HG03196 (cell line): Measurements from ENCODE around the gene TRIM47.
"Not testable (repeated sequence)": the region's sequence is repeated elsewhere in the genome, so short reads cannot be mapped to it uniquely, and the experiment has no call there.

ENCODE experiments used
- ATAC-seq: cut with Tn5 transposase; IDR thresholded peaks from one replicate; pipeline ENCODE4 v1.9.1; 2021; ENCODE audit not compliant: unreplicated experiment

The TRIM47 gene

DNA sequence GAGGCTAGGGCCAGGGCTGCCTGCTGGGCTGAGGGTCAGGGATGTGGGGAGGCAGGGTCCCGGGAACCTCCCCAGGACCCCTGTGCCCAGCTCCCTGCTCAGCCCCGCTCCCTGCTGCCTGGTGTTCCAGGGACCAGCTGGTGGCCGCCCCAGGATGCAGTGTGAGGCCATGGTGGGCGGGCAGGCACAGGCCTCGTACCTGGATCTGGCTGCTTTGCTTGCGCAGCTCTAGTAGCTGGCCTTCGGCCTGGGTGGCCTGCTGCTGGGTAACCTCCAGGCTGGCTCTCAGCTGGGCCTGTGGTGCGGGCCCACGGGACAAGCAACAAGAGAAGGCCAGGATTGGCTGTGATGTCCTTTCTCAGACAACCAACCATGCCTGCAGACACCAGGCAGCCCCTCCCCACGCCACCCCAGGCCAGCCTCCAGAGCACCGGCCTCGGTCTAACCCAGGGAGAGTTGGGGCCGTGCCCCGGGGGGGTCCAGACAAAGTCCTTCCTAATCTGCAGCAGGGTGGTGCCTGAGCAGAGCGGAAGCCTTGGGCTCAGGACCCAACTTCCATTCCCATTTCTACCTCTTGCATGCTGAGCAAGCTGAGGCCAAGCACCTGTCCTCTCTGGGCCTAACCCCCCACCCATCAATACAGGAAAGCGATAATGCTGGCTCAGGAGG, 14.3 kb upstream of the TRIM47 start:
- no peak for ATAC-seq

DNA sequence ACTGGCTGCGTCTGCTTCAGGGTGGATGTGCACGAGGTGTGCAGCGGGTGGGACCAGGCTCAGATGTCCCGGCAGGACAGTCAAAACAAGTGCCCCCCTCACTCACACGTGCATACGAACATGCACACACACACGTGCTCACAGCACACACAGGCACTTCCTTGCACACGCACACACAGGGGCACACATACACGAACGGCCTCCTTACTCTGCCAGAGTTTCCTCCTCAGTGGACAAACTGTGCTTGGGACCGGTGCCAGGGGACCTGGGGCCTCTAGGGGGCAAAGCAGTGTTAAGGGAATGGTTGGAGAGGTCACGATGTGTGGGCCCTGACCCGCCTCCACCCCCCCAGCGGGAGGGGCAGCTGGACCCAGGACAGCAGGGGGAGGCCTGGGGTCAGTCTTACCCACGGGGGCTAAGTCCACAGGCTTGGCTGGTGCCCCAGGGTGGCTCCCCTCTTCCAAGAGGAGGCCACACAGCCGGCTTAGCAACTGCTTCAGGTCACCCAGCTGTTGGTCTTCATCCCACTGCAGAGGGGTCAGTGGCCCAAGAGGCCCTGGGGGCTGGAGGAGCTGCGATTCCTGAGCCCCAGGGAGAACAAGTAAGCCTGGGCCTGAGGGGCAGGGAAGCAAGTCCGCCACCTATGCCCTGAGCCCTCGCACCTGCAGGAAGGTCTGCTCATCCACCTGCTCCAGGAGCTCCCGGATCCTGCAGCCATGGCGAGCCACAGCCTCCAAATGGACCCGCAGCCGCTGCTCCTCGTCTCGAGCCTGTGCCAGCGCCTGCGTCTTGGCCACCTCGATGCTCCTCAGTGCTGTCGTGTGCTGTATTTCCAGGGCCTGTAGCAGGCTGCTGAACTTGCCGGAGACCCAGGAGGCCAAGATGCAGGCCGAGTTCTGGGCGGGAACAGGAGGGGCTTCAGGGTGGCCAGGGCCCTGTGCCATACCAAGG, 13.5 kb upstream of the TRIM47 start:
- no peak for ATAC-seq

DNA sequence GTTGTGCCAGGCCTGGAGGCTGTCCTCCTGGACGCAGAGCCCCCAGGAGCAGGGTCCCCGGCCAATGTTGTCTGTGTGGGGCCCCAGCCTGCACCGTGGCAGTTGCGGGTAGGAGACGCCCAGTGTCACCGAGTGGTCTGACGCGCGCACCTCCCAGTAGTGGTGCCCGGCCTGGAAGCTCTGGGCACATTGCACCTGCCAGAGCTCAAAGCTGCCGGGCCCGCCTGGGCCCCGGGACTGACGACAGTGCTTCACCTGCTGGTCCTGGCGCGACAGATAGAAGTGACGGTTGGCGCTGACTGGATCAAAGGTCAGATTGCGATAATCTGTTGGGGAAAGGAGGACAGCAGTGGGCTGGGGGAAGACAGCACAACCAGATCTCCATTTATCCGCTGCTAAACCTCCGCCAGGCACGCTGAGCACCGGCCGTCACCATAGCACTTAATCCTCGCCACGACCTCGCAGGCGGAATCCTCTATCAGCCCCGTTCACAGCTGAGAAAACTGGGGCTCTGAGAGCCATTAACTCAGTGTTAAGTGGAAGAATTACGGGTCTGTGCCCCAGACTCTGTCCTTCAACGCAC, 12.7 kb upstream of the TRIM47 start:
- no peak for ATAC-seq

DNA sequence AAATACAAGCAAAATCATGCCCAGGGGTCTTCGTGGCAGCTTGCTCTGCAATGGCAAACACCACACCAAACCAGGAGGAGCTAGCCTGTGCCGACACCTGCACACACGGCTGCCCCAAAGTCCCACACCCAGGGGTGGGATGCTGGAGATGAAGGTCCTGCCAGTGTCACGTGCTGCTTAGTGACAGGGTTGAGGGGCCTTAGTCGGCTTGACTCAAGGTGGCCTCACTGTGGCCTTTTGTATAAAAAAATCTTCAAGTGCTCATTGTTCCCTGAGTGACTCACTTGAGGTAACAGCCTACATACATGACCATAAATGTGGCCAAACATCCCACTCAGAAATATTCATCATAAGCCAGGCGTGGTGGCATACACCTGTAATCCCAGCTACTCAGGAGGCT, 11.1 kb upstream of the TRIM47 start:
- ATAC-seq, result no peak

DNA sequence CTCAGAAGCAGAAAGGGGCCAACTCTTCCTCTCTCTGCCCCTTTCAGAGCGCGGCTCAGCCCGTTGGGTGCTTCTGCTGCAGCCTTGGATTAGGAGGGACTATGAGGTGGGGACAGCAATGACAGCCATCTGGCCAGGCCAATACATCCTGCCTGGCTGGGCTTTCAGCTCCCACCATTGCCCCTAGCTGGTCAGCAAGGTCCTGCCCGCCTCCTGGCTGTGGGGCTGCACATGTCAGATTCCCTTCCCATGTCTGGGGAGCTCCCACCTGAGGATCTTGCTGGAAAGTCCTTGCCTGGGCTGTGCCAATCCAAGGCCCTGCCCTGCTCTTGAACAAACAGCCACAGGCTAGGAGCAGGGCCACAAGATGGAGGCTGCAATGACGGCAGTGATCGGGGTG, 10.1 kb upstream of the TRIM47 start:
- no peak for ATAC-seq

DNA sequence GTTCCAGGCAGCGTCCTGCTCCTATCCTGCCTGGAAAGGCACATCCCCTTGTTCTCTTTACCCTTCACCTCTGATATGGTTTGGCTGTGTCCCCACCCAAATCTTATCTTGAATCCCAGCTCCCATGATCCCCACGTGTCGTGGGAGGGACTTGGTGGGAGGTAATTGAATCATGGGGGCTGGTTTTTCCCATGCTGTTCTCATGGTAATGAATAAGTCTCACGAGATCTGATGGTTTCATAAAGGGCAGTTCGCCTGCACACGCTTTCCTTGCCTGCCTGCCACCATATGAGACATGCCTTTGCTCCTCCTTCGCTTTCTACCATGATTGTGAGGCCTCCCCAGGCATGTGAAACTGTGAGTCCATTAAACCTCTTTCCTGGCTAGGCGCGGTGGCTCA, 7.5 kb upstream of the TRIM47 start:
- ATAC-seq, result not testable (repeated sequence)

DNA sequence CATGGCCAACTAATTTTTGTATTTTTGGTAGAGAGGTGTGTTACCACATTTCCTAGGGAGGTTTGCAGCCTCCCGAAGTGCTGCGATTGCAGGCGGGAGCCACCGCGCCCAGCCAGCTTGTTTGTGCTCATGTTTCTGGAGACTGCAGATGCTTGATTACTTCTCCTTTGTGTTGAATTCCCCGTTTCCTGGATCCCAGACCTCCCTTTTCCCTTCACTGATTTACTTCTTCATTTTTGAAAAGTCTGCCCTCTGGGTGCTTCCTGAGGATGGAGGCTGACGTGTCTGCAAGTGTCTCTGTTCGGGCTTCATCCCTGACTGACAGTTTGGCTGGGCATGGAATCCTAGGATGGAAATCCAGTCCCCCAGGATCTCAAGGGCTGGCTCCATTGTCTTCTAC, 7.0 kb upstream of the TRIM47 start:
- ATAC-seq, result no peak

DNA sequence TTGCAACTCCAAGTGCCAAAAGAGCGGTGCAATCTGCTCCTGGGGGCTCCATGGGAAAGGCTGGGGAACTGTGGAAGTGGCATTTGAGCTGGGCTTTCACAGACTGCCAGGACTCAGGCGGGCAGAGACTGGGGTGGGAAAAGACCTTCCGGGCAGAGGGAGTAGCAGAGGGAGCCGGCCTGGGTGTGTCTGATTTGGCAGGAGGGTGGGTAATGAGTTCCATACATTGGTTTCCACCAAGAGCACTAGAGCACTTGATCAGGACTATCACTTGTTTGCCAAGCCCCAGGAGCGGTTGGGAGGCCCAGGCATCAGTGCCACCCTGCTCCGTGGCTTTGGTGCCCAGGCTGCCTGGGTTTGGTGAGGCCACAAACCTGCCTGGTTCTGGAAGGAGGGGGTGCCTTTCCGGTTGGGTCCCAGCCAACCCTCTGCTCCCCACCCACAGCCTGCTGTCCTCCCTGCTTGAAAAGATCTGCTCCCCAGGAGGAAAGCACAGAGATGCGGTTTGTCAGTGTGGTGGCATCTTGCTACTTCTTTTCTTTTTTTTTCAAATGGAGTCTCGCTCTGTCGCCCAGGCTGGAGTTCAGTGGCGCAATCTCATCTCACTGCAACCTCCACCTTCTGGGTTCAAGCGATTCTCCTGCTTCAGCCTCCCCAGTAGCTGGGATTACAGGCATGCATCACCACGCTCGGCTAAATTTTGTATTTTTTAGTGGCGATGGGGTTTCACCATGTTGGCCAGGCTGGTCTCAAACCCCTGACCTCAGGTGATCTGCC, 3.5 kb upstream of the TRIM47 start:
- no peak for ATAC-seq

DNA sequence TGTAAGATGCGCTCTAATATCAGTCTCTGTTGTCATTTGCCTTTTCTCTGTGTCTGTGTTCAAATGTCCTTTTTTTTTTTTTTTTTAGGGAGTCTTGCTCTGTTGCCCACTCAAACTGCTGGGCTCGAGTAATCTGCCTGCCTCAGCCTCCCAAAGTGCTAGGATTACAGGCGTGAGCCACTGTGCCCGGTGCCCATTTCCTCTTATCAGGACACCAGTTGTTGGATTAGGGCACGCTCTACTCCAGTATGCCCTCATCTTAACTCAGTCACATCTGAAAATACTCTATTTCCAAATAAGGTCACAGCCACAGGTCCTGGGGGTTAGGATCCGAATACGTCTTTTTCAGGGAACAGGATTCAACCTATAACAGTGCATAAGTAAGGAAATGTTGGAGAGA, 1.9 kb upstream of the TRIM47 start:
- ATAC-seq, result no peak

DNA sequence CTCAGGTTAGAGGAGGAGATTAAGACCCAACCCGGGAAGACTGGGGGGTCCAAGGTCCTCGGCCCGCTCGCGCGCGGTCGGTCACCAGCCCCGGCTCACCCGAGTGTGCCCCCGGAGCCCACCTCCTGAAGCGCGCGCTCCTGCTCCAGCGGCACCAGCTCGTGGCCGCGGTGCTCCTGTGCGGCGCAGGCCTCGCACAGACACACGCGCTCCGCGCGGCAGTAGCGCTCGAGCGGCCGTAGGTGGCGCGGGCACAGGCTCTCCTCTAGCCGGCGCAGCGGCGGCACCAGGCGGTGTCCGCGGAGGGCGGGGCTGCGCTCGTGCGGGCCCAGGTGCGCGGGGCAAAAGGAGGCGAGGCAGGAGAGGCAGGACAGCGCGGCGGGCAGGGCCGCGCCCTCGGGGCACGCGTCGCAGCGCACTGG, 618 bp downstream of the TRIM47 start:
- no peak for ATAC-seq

DNA sequence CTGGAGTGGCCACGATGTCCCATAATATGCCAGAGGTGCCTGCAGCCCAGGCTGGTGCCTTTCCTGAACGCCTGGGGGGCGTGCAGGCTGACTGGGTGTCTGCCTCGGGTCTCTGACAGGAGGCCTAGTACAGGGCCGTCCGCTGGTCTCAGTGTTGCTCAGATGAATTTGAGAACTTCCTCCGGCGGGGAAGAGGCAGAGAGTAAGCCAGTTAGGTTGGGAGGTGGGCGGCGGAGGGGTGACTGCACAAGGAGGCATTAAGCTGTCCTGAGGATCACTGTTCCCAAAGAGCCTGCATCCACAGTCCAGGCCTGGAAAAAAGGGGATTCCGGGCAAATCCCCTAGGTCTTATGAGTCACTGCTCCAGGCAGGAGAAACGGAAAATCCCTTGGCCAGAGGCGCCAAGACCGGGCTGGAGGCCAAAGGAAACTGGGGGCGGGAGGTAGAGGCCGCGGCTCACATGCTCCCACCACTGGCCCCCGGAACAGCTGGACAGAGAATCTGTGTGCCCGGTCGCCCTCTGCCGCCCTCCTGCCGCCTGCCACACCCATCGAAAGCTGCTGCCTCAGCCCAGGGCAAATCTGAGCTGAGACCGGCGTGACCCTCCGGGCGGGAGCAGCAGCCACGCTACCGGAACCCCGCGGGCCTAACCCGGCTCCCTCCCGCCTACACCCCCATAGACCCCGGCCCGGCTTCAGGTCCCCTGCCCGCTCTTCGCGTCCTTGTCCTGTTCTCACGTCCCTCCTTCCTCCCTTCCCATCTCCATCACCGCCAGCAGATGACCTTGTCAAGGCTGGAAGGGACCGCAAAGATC, 1.2 kb downstream of the TRIM47 start:
- no peak for ATAC-seq

DNA sequence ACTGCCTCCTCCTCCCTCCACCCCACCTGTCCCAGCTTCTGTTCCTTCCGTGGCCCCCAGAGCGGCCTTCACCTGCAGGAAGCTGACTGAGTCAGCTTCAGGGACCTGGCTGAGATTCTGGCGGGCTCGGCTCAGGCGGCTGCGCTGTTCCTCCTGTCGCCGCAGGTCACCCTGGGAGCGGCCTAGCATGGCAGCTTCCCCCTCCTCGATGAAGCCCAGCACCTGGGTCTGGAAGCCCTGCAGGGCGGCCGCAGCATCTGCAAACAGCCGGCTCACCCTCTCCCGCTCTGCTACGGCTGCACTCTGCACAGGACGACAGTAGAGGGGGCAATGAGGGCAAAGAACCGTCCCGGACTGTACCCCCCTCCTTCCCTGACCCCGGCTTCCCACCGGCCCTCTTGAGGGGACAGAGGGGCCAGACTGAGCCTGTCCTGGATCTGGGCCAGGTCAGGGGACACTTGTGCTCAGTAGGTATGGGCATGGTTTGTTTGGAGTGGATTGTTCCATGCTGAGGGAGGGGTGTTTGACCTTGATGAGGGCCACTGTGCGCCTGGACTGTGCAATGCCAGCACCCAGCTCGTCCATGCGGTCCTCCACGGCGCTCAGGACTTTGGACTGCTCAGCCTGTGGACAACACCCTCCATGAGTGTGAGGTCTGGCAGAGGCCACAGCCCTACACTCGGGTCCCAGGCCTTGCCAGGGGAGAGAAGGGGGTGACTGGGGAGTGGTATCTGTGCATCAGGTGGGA, 2.0 kb downstream of the TRIM47 start:
- no peak for ATAC-seq

DNA sequence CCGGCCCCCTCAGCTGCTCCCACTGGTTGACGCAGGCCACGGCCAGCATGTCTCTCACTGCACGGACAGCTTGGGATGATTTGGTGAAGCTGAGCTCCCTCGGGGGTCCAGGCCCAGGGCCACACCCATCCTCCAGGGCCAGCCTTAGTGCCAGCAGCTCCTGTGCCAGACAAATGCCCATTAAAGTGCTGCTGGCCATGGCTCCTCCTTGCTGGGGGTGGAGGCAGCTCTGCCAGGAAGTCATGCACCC, 2.5 kb downstream of the TRIM47 start:
- ATAC-seq, result no peak

DNA sequence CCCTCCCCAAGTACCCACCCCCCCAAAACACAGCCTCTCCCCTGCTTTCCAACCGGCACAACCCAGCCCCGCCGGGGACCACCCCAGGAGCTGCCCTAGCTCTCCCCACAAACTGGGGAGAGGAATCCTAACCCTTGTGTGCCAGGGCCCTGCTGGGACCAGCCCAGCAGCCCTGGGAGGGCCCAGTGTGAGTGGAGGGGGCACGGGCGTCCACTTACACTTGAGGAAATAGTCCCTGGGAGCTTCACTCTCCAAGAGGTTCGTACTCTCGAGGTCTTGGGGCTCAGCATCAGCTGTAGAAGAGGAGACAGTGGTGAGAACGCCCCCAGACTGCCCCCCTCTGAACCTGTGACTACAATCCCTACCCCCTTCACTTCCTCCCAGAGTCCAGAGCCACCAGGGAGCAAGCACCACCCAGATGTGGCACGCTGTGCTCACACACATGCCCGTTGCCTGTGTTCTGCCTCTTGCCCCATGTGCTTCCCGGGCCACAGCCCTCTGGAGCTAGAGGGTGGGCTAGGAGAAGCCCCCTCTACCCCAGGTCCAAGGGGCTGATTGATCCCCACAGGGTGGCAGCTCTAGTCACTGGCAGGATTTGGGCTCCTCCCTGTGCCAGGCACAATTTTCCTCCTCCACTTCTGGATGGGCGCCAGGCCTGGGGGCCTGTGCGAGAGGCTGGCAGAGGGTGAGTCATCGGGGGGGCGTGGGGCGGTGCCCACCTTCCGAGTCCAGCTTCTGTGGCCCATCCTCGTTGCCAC, 3.0 kb downstream of the TRIM47 start:
- ATAC-seq, result no peak

DNA sequence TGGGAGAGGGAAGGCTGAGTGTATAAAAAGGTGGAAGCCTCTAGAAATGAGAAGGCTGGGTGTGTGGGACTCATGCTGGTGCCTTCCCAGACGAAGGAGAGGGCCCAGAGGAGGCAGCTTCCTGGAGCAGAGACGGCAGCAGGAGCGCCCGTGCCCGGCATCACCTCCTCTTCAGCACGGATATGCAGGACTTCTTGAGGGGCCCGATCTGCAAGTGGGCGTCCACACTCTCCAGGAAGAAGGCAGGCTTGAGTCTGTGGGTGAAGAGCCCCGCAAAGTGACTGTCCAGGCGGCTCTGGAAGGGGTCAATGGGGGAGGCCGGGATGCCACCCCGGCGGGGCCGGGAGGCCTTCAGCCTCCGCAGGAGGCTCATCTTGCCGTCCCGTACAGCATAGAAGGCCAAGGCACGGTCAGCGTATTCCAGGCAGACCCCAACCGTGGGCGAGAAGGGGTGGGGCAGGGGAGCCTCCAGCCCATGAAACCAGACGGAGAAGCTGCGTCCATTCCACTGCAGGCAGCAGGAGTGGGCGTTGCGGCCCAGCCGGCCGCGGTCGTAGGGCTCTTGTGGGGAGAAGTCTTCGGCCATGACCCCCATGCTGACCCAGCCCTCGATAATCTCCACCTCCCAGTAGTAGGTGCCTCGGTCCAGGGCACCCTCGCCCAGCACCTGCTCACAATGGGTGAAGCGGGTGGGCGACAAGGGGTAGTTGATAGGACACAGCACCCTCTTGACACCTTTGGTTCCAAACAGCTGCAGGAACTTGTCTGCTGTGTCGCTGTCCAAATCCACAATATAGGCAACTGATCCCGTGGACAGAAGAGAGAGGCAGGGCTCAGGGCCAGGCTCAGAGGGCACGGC, 3.8 kb downstream of the TRIM47 start:
- ATAC-seq, result no peak

DNA sequence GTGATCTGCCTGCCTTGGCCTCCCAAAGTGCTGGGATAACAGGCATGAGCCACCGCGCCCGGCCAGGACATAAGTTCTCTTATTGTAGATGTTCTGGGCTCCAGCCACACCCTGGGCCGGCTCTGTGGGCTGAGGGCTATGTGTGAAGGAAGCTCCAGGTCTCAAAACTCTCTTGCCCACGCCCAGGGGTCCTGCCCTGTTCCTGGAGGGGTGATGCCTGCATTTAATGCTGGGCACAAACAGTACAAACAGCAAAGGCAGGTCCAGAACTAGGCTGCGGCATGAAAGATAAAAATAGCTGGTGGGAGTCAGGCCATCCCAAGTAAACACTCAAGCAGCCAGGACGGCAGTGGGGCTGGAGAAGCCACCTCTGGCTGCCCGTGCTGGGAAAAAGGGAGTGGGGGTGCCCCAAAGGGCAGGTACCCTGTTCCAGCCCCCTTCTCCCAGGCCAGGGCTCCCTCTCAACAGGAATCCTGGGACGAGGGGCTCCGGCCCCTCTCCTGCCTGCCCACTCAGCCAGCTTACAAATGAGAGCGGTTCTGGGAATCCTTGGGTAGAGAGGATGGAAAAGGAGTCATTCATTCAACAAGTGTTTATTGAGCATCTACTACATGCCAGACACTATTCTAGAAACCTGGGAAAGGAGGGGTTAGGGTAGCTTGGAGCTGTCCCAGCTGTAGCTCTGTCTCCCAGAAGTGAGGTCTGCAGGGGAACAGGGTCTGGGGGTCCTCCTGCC, 4.6 kb downstream of the TRIM47 start:
- no peak for ATAC-seq

DNA sequence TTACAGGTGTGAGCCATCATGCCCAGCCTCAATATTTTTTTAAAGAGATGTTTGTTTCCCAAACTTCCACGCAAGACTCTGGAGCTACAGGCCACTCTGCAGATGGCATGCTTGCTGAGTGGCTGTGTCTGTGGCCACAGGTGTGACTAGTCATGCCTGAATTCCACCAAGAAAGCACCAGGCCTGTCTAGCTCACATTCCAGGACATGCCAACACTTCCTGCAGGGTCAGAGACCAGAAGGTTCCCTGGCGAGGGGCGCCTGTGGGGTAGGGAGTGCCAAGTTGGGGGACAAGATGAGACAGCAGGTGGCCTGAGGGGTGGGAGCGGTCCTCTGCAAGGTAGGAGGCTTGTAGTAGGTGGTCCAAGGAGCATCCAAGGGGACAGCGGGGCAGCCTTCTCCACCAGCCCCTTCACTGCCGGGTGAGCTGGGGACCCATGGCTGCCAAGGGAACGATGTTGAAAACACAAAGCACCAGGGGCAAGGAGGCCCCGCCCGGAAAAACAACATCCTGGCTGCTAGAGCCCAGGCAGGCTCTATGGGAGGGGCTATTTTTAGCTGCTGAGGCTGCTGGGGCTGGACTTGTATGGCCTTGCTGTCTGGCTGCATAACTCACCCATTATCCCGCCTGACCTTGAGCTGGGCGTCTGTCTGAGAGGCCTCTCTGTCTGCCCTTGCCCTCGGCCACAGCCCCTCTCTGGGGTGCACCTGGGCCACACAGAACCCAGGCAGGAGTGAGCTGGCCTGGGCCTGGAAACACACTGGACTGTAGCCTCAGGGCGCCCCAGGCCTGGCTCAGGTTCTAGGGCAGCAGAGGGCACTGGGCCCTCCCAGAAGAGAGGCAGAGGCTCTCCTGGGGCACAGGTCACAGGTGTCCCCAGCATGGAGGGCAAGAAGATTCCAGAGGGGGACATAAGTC, 5.7 kb downstream of the TRIM47 start:
- ATAC-seq, result no peak
